Measurements from ENCODE around the gene FBXO47.

Gene FBXO47, protein sequence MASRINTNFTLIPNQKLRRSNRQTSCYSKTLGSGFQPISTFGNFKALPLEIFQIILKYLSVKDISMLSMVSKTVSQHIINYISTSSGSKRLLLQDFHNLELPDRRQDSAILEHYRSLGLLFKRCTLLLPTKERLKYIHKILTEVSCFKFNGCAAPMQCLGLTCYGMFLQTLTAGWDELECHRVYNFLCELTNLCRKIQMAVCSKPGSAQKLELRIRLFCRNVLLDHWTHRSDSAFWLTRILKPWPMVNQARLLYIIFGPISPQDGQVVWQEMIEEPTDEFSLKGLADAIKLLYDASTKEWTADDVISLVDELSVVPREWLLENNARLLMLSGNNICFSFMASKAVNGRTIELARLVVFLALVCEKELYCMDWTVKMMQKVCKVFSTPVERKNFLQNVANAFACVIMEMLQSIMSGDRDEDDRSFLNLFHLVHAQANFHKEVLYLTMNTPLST

DNA sequence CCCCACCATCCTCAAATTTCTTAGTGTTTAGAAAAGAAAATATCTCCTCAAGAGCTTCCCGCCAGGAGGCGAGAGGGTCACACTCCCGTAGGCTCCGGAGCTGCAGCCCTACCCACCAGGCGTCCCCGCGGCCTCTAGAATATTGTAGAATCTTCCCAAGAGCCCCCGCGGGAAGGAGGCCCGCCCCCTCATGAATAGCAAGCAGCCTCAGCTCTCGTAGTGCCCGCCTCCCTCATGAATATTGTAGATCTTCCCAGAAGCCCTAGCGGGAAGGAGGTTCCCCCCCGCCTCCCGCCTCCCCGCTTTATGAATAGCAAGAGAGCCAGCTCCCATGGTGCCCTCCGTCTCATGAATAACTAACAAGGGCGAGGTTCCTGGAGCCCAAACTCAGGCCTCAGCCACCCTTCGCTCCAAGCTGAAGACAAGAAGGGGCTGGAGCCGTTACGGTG, at the start of gene FBXO47:
FBXO47 (minus strand) TSS at position 114 of the 449 bp plus-strand sequence. CDS start 4,378 bp downstream, outside the sequence.
- DNase-seq, result peak; percentile 81 to 92 (median 88)

- peak; percentile 49 to 64 (median 61) for DNase-seq
Observed at GRCh38 chr17:39016193-39017153, 49.3 kb upstream of the FBXO47 start.

- DNase-seq, result no peak
Observed at GRCh38 chr17:39015546-39015935, 48.3 kb upstream of the FBXO47 start.

- DNase-seq, result peak; percentile 59 to 63 (median 62)
Observed at GRCh38 chr17:39014795-39015545, 47.8 kb upstream of the FBXO47 start.

GRCh38 chr17:39014044-39014794, 47.0 kb upstream of the FBXO47 start:
- DNase-seq, result peak; percentile 59 to 63 (median 61)

DNA sequence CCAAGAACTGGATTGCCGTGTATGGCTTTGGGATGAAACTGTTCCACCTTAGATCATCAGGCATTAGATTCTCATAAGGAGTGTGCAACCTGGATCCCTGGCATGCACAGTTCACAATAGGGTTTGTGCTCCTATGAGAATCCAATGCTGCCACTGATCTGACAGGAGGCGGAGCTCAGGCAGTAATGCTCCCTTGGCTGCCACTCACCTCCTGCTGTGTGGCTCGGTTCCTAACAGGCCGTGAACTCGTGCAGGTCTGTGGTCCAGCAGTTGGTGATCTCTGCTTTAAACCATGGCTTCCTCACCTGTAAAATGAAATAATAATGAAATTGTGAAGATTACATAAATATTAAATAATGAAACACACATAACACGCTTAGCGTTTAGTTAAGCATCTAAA, 45.5 kb upstream of the FBXO47 start:
- DNase-seq, result no peak

DNA sequence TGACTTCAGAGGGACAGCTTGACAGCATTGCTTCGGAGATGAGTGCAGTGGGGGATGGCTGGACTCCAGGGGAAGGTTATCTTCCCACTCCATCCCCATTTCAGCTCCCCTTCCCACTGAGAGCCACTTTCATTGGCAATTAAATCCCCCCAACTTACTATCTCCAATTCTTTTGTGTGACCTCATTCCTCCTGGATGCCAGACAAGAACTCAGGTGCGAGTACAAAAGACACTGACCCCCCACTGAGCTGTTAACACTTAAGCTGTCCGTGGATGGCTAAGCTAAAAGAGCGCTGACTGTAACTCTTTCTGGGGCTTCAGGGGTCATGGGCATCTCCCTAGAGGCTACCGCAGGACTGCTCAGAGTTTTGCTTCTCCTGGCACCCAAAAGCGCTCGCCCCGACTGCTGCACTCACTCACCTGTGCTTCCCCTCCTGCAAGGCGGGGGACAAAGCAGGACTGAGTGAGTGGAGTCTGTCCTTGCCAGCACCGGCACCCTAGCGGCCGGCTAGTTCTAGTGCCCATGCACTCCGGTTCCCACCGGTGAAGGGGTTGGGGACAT, 44.8 kb upstream of the FBXO47 start:
- no peak for DNase-seq

- no peak for DNase-seq
Observed at GRCh38 chr17:39009581-39010001, 42.4 kb upstream of the FBXO47 start.

DNA sequence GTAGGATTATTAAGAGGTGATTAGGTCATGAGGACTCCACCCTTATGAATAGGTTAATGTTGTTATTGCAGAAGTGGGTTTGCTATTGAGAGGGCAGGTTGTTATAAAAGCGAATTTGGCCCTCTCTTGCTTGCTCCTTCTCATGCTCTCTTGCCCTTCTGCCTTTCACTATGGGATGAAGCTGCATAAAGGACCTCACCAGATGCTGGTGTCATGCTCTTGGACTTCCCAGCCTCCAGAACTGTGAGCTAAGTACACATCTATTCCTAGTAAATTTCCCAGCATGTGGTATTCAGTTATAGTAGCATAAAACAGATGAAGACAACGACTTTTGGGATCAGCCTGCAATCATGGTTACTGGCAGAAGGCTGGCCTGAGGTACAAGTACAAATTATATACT, 41.4 kb upstream of the FBXO47 start:
- DNase-seq, result no peak

DNA sequence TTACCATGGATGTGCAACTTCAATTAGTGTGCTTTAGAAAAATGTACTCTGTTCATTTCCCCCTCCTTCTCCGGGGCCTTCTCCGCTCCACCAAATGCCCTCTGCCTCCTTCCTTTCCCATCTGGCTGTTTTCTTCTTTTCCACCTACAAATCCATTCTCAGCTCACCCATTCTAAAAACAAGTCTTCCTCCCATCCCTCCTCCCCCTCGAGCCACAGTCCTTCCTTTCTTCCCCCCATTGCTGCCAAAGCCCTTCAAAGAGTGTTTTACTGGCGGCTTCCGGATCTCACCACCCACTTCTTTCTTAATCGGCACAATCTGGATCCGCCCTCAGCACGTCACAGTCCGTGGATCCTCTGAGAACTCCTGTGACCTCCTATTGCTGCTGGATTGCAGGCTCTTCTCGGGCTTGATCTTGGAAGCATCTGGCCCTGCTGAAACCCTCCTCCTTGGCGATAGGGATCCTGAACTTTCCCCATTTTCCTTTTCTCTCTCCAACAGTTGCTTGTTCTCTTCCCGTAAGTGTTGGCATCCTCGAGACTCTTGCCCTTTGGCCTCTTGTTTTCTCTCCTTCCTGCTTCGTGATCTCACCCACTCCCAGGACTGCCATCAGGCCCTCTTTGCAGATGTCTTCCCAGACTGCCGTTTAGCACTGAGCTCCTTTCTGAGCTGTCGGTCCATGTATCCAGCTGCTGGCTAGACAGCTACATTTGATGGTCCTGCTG, 36.0 kb upstream of the FBXO47 start:
- DNase-seq, result peak; percentile 64 to 68 (median 68)

DNA sequence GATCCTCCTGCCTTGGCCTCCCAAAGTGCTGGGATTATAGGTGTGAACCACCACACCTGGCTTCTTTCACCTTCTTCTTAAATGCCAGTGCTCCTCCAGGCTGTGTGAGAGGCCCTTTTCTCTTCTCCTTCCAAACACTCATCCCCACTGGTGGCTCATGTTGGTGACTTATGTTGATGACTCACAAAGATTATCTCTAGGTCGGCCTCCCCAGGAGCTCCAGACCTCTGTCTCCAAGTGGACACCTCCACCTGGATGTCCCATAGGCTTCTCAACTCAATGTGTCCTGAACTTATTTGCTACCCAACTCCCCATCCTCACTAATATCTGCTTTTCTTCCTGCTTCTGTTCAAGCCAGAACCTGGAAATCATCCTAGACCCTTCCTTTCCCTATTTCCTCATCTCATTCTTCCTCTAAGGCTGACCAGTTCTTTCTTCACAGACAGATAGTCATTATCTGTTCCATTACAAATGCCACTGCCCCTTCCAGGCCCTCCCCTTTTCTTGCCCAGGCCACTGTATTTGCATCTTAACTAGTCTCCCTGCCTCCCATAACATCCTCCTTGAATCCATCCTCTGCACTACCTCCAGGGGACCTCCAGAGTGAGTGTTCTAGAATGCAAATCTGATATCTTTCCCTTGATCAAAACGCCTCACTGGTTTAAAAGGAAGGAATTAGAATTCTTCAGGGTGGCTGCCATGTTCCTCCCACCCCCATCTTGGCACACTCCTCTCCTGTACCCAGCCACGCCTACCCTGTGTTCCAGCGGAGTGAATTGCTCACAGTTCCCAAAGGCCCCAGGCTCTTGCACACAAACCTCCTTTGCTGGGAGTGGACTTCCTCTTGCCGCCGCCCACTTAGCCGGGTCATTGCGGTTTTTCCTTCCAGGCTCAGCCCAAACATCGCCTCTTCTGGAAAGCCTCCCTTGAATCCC, 34.8 kb upstream of the FBXO47 start:
- peak; percentile 91 to 92 (median 92) for DNase-seq

- no peak for DNase-seq
Observed at GRCh38 chr17:39000021-39000601, 32.9 kb upstream of the FBXO47 start.

DNA sequence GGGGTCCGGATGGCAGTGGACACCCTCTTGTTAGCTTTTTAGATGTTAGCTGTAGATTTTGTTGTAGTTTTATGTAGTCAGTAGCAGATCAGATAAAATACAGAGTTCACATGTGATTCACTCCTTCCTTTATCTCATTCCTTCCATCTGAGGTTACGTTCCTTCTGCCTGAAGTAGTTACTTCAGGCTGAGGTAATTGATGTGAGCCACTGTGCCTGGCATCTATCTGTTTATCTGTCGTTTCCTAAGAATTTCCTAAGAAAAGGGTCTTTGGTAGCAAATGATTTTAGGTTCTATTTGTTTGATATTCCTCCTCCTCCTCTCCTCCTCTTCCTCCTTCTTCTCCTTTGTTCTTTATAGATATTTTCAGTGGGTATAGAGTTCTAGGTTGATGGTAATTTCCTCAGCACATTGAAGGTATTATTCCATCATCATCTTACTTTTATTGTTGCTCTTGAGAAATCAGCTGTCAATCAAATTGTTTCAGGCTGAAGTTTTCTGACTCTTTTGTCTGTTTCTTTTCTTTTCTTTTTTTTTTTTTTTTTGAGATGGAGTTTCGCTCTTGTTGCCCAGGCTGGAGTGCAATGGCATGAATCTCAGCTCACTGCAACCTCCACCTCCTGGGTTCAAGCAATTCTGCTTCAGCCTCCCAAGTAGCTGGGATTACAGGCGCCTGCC, 29.6 kb upstream of the FBXO47 start:
- DNase-seq, result no peak

DNA sequence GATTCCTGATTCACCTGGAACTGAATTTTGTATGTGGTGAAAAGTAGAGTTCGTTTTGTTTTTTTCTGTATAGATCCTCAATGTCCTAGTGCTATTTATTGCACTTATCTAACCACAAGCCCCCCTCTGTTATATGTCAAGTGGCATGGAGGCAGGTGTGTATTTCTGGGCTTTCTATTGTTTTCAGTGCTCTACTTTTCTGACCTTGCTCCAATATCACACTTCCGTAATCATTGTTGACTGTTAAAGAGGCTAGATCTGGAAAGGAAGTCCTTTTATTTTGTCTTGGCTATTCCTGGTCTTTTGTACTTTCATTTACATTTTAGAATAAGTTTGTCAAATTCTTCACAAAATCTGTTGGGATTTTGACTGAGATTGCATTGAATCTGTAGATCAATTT, 26.8 kb upstream of the FBXO47 start:
- DNase-seq, result no peak

- peak; percentile 37 to 56 (median 48) for DNase-seq
Observed at GRCh38 chr17:38984666-38985065, 17.5 kb upstream of the FBXO47 start.

- DNase-seq, result peak; percentile 71 to 83 (median 82)
Observed at GRCh38 chr17:38982858-38983746, 15.9 kb upstream of the FBXO47 start.

- DNase-seq, result no peak
Observed at GRCh38 chr17:38981636-38982035, 14.4 kb upstream of the FBXO47 start.

All from suppressor macrophage treated with lipopolysaccharide for 1 hour (primary cell).